Mucosa of descending colon (tissue), 3 donors: ENCODE data around the gene EMILIN3. TPM values are rescaled to one million over a fixed set of nuclear protein-coding genes. Genes with fewer than 3 reads are reported as not detected.

Experiments used
- ATAC-seq: fragments of 200-7000 bp; cut with Tn5 transposase; one replicate; pipeline ENCODE4 v1.9.1; 2020; ENCODE audit warnings: mild to moderate bottlenecking, moderate library complexity
- DNase-seq, 3 donors: peaks; one replicate each; pipeline ENCODE4 v3.0.0-alpha.2; 2020
- H3K36me3 ChIP-seq: fragments of 200-600 bp; one replicate; pipeline ENCODE4 v1.8.0; 2021; ENCODE audit warnings: low read depth, mild to moderate bottlenecking
- H3K4me1 ChIP-seq: fragments of 200-600 bp; one replicate; pipeline ENCODE4 v1.8.0; 2021; ENCODE audit warnings: low read depth, mild to moderate bottlenecking
- H3K4me3 ChIP-seq: fragments of 200-600 bp; one replicate; pipeline ENCODE4 v1.8.0; 2021; ENCODE audit warnings: mild to moderate bottlenecking
- H3K9me3 ChIP-seq: fragments of 200-600 bp; one replicate; pipeline ENCODE4 v1.8.0; 2021; ENCODE audit warnings: mild to moderate bottlenecking
- CTCF ChIP-seq: fragments of 200-600 bp; IDR thresholded peaks from one replicate; pipeline ENCODE4 v1.8.0; 2022; ENCODE audit warnings: antibody characterized with exemption, mild to moderate bottlenecking
- intact Hi-C, 2 donors: fragments of 100-400 bp; cut with DNase I in 1 of 2; cut with micrococcal nuclease in 1 of 2; formaldehyde crosslinking; loops; one replicate each; pipeline versions ENCODE4 v1.11.0 to v1.11.1; 2022; cut with DNase I, micrococcal nuclease
- total RNA-seq, 3 donors: library from RNA; stranded (reverse); fragmentation: NEBNext Ultra II Directional in 2 of 3; extraction: Animal tissue kit (Norgen Biotek cat#: 25700) in 2 of 3; gene quantifications; one replicate each; pipeline versions ENCODE4 v1.2.1 to v1.2.4, GENCODE V29; 2021 to 2023
- donor health status: DM: no; HTN: no; CAD: no; lungs with moderate emphysema.
- donor health status: DM: no; HTN: no; CAD: no.
- donor health status: DM: no; HTN: yes; CAD: no.

EMILIN3 gene
- total RNA-seq, 3 donors from 2014 or later = 0.23 to 4.0 TPM; not detected in 1

GRCh38 chr20:41334443-41335421 lies 31.9 kb downstream of the EMILIN3 start:
- no peak for DNase-seq
- Histone ChIP-seq H3K4me1 (peaks cover 3% of the 10 kb centered on the region), H3K36me3 (no peaks in the 10 kb centered on the region), H3K4me3 (no peak overlapping the region), H3K9me3 (no peaks in the 10 kb centered on the region)
- TF ChIP-seq CTCF = no peak
- ATAC-seq = no peak
- intact Hi-C loops = loop anchor here (10.0 kb wide), 2 partner anchors 90 to 160 kb away; no protein-coding TSS in a partner anchor

- peaks cover 2% of the 10 kb centered on the region for H3K4me1 ChIP-seq
- ATAC-seq (no peak), DNase-seq (no peak)
- TF ChIP-seq CTCF = no peak
- H3K36me3 ChIP-seq = no peaks in the 10 kb centered on the region
- intact Hi-C loops = loop anchor here (10.0 kb wide), 2 partner anchors 89 to 159 kb away; no protein-coding TSS in a partner anchor
- no peak overlapping the region for H3K4me3 ChIP-seq
- H3K9me3 ChIP-seq = no peaks in the 10 kb centered on the region
Observed at GRCh38 chr20:41334036-41334435, 32.6 kb downstream of the EMILIN3 start.

GRCh38 chr20:41331731-41332130 lies 34.9 kb downstream of the EMILIN3 start:
- ATAC-seq = no peak

GRCh38 chr20:41330941-41331340 lies 35.7 kb downstream of the EMILIN3 start:
- no peak for ATAC-seq
- Histone ChIP-seq H3K4me1 (peaks cover 2% of the 10 kb centered on the region), H3K4me3 (no peak overlapping the region), H3K9me3 (no peaks in the 10 kb centered on the region), H3K36me3 (no peaks in the 10 kb centered on the region)
- no peak for DNase-seq
- no peak for TF ChIP-seq CTCF
- intact Hi-C loops = loop anchor here (10.0 kb wide), 2 partner anchors 86 to 156 kb away; no protein-coding TSS in a partner anchor

More at GRCh38 chr20:41331731-41332130, 34.9 kb downstream of the EMILIN3 start:
- Histone ChIP-seq H3K4me3 (no peak overlapping the region), H3K9me3 (no peaks in the 10 kb centered on the region), H3K4me1 (peaks cover 2% of the 10 kb centered on the region), H3K36me3 (no peaks in the 10 kb centered on the region)
- intact Hi-C loops = loop anchor here (10.0 kb wide), 2 partner anchors 87 to 157 kb away; no protein-coding TSS in a partner anchor
- no peak for TF ChIP-seq CTCF
- DNase-seq = no peak

GRCh38 chr20:41330343-41330720 lies 36.3 kb downstream of the EMILIN3 start:
- ATAC-seq (no peak), DNase-seq (no peak)
- intact Hi-C loops = loop anchor here (10.0 kb wide), 2 partner anchors 86 to 156 kb away; no protein-coding TSS in a partner anchor
- Histone ChIP-seq H3K36me3 (no peaks in the 10 kb centered on the region), H3K9me3 (no peaks in the 10 kb centered on the region), H3K4me1 (peaks cover 2% of the 10 kb centered on the region), H3K4me3 (no peak overlapping the region)
- no peak for TF ChIP-seq CTCF
